GM18951 (cell line): Measurements from ENCODE around the gene MCM3AP.
"Not testable (repeated sequence)": the region's sequence is repeated elsewhere in the genome, so short reads cannot be mapped to it uniquely, and the experiment has no call there.

Experiments
- POLR2A ChIP-seq: IDR thresholded peaks from 4 replicates; pipeline ENCODE4 v1.6.1; 2011; ENCODE audit warnings: mild to moderate bottlenecking; ENCODE audit not compliant: insufficient read length, insufficient read depth; ENCODE audit errors: extremely low read depth
- in situ Hi-C: fragments of 300-500 bp; cut with MboI; formaldehyde crosslinking; loops from one replicate; pipeline ENCODE4 v1.12.0; 2022; ENCODE audit warnings: low sequenced_read_pairs, mixed read lengths, inconsistent platforms; ENCODE audit not compliant: unreplicated experiment

Gene MCM3AP

DNA sequence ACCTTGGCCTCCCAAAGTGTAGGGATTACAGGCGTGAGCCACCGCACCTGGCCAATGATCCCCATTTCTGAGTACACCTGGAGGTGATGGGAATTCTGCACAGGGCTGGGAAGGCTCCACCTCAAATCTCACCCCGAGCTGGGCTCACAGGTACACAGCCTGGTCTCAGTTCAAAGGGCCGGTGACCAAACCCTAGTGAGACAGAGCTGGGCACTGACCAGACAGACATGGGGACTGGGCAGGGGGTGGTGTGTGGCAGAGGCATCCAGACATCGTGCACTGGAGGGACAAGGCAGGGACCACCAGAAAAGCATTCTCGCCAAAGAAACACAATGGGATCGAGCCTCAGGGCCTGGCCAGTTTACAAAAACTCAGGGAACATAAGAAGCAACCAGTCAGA, 74.0 kb downstream of the MCM3AP start:
- in situ Hi-C loops = no loop called here
- TF ChIP-seq POLR2A = no peak

DNA sequence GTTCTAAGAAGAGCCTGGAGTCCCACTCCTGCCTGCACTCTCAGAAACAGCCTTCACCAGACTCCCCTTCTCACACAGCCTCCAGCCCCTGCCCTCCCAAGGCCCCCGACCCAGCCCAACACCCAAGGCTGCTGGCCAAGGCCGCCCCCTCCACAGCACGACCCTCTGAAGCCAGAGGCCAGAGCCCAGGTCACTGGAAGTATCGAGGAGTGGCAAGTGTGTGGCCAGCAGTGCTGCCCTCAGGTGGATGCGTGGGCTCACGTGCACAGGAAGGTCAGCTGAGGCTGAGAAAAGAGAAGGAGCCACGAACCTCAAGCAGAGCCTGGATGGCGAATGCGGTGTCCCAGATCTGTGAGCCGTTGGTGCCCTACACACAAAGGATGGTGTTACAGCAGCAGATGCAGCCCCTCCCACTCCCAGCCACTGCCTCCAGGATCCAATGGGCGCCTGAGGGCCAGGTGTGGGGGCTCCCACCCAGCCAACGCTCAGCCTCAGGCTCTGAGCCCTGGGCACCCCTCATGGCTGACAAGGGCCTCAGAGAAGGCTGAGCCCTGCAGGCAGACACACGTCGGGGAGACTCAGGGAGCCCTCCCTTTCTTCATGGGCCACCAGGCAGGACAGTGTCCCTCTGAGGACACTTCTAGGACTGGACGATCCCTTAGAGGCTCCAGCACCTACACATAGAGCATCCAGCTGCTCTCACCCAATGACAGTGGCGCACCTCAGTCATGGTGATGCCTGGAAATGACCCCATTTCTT, 74.9 kb downstream of the MCM3AP start:
- no peak for TF ChIP-seq POLR2A

DNA sequence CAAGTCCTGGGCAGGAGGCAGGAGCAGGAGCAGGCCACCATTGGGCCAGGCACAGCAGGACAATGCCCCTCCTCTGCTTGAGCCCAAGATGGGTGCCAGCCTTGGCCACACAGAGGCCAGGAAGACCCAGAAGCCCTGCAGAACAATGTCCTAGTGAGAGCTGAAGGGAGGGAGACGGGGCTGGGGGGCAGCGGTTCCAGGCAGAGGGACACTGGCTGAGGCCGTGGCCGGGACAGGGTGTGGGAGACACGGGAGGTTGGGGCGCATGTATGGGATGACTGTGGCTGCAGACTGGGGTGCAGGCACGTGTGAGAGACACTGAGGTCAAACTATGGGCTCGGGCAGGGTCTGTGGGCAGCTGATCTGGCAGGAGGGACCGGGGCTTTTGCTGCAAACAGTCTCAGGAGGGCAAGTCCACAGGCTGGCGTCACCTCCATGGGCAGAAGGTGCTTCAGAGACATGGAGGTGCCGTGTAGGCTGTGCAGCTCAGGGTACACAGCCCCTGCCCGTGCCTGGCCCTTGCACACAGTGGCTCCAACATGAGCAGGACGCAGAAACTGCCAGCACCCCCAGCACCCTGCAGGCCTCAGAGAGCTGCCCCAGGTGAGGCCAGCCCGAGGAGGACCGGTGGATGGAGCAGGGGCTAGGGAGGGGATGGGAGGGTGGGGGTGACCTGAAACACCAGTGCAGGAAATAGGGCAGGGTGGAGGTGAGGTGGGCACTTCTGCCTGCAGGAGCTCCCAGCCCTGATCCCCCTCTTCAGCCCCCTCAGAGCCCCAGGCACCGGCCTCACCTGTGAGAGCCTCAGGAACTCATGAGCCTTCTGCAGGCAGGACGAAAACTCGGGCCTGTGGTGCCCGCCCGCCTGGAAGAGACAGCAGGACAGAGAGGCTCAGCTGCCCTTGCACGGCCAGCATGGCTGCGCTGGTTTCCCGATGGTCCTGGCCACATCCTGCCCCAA, 76.4 kb downstream of the MCM3AP start:
- in situ Hi-C loops = no loop called here

More for the DNA sequence above, 74.9 kb downstream of the MCM3AP start:
- in situ Hi-C loops = no loop called here

DNA sequence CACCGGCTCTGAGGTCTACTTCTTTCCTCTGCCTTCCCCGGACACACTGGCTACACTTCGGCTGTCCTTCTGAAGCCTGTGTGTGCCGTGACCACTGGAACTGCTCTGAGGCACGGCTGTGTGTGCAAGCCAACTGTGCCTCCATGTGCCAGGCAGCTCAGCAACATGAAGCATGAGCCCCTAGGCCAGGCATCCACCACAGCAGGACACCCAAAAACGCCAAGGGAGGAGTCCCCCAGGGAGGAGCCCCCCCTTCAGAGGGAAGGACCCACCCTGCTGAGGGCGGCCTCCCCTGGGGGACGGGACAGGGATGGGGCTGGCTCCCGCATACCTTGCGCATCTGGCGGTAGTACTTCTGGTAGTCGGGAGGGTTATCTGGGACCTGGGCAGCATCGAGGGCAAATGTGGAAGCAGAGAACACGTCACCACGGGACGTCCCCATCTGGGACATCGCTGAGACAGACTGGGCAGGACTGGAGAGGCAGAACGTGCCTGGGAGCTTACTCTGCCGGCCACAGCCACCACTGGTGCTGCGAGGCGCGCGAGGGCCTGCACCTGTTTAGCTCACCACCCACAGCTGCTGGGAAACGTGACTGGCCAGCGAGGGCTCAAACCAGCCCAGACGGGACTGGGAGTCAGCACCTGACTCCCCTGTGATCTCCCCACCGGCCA, 77.4 kb downstream of the MCM3AP start:
- in situ Hi-C loops = no loop called here
- TF ChIP-seq POLR2A = no peak

More for the DNA sequence above, 76.4 kb downstream of the MCM3AP start:
- TF ChIP-seq POLR2A = no peak

DNA sequence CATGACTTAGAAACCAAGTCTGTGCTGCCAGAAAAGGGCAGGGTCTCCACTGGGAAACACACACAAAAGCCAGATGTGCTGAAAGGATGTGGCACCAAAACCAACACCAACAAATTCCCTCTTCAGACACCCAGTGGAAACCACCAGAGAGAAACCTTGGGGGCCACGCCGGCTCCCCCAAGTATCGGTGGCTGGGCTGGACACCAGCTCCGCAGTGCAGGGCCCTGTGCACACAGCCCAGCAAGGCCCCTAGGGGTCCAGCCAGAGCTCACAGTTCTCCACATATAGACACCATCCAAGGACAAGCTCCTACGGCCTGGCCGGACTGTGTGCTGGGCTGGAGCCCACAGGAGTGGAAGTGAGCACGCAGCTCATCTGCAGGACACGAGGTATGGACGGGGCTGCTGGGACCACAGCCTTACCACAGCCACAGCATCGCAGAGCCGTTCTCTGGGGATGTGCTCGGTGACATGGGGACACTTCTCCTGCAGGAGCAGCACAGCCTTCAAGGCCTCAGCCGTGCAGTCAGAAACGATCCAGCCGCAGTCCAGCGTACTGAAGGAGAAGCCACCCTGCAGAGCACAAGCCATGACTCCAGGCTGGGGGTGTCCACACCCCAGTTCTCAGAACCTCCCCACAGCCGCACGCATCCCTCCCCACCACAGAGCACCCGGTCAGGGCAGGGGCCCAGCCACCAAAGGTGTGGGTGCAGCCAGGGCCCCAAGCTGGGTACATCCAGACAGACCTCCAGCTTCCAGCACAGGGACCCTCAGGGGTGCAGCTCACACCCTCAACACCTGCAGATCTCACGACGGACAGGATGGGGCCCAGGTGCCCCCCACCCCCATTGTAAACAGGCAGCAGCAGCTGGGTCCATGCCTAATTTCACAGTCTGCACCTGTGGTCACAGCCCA, 78.1 kb downstream of the MCM3AP start:
- in situ Hi-C loops = no loop called here
- no peak for TF ChIP-seq POLR2A

DNA sequence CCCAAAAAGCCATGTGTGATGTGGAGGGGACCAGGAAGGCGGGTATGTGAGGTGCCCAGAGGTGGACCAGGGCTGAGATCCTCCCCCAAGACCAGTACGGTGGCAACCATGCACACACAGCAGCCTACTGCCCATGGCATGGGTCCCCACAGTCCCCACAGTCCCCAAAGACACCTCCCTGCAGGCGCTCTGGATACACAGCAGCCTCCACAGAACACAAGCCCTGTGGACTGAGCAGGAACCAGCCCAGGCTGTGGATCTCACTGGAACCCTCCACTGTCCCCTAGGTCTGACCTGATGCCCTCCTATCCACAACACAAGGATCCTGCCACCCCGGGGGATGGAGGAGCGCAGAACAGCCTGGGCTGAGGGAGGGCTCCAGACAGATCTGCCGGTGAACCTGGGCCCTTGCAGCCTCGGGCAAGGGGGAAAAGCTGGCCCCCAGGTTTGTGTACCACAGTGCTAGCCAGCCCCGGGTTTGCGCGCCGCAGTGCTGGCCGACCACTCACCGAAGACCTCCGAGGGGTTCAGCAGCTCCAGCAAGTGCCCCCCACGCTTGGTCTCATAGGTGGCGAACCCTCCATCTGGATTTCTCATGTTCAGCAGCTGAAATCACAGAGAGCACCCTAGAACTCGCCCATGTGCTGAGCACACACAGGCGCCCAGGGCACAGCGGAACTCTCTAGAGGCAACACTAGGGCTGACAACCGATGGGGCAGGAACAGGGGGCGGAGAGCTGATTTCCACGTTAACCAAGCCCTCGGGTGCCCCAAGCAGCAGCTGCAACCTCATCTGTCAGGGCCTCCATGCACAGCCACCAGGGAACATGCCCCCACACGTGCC, 79.0 kb downstream of the MCM3AP start:
- in situ Hi-C loops = no loop called here

DNA sequence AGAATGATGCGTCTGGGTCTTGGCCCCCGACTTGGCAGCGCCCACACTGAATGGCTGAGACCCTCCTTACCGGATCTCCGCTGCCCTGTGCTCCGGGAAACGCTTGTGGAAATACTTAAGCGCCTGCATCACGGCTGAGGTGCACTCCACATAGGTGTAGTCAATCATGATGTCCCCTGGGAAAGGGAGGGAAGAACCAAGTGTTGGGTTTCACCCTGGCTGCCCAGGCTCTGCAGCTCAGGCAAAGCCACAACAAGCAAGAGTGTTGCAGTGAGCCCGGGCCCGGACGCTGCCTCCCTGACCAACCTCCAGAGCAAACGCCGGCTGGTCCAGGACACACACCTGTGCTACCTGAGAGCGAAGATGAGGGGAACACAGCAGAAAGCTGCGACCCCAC, 79.6 kb downstream of the MCM3AP start:
- no peak for TF ChIP-seq POLR2A
- in situ Hi-C loops = no loop called here

More for the DNA sequence above, 79.0 kb downstream of the MCM3AP start:
- no peak for TF ChIP-seq POLR2A

DNA sequence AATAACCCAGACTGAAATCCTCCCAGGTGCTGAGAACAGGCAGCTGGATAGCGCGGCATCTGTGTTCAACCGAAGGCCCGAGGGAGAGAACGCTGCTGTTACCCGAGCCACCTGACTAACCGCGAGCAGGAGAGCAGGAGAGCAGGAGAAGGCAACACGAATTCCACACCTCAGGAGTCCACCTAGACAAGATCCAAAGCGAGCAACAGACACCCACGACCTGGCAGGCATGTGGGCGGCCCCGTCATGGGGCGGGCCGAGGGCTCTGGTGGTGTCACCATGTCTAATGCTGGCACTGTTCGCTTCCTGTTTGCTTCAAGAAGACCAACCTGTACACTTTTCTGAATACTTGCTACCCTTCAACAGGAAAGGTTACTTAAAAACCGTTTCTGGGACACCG, 80.2 kb downstream of the MCM3AP start:
- no peak for TF ChIP-seq POLR2A
- in situ Hi-C loops = no loop called here

DNA sequence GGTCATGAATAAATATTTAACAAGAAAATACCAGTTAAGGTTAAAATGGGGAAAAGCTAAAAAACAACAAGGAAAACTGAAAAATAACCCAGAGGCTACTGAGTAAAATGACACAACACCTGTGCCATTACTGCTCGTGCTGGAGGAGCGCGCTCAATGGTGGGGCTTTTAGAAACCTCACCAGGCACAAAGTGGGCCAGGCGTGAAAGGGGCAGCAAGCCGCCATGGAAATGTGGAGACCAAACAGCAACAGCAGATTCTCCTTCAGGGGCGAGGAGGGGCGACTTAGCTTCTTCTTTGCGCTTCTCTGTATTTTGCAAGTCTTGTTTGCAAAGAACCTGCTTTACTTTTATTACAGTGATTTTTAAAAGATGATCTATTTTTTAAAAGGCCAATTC, 82.2 kb downstream of the MCM3AP start:
- TF ChIP-seq POLR2A = no peak
- in situ Hi-C loops = no loop called here

DNA sequence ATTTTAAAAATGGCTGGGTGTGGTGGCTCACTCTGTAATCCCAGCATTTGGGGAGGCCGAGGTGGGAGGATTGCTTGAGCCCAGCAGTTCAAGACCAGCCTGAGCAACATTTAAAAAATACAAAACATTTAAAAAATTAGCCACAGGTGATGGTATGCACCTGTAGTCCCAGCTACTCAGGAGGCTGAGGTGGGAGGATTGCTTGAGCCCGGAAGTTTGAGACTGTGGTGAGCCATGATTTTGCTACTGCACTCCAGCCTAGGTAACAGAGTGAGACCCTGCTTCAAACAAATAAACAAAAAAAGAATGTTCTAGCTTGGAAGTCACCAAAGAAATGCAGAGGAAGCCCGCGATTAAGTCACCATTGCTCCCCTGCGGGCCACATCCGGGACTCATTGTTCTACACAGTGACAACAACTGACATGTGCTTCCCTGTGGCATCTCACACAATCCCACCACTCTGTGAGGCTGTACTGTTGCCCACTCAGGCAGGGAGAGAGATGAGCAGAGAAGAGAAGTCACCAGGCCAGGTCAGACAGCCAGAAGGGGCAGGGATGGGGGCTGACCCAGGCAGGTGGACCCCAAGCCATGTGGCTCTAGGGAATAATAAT, 82.7 kb downstream of the MCM3AP start:
- TF ChIP-seq POLR2A = no peak
- in situ Hi-C loops = no loop called here

DNA sequence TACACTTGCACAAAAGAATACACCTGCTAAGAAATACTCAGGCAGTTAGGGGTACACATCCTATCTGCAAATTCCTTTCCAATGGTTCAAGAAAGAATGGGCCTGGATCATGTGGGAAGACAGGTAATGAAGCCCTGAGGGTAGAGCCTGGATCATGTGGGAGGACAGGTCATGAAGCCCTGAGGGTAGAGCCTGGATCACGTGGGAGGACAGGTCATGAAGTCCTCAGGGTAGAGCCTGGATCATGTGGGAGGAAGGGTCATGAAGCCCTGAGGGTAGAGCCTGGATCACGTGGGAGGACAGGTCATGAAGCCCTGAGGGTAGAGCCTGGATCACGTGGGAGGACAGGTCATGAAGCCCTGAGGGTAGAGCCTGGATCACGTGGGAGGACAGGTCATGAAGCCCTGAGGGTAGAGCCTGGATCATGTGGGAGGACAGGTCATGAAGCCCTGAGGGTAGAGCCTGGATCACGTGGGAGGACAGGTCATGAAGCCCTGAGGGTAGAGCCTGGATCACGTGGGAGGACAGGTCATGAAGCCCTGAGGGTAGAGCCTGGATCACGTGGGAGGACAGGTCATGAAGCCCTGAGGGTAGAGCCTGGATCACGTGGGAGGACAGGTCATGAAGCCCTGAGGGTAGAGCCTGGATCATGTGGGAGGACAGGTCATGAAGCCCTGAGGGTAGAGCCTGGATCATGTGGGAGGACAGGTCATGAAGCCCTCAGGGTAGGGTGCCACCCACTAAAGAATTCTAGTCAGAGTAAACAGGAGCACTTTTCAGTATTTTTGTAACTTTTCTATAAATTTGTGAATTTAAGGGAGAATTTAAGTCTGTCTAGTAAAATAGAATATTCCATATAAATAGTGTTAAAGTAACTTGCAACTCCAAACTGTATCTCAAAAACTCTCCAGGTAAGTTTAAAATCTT, 84.3 kb downstream of the MCM3AP start:
- in situ Hi-C loops = not testable (repeated sequence)
